Astrocyte (in vitro differentiated cells and primary cell): ENCODE measurements around the gene ATP8B4.

Experiments
- EZH2 ChIP-seq: IDR thresholded peaks from 2 replicates; pipeline ENCODE4 v1.6.1; 2012; ENCODE audit warnings: mild to moderate bottlenecking, low read length, inconsistent platforms; ENCODE audit not compliant: insufficient read depth
- TF ChIP-seq, protein P1 (sequence below): IDR thresholded peaks from 2 replicates; pipeline ENCODE4 v1.5.1; 2011; ENCODE audit warnings: low read depth, mild to moderate bottlenecking, inconsistent platforms, low read length, moderate library complexity; ENCODE audit not compliant: insufficient read depth

DNA sequence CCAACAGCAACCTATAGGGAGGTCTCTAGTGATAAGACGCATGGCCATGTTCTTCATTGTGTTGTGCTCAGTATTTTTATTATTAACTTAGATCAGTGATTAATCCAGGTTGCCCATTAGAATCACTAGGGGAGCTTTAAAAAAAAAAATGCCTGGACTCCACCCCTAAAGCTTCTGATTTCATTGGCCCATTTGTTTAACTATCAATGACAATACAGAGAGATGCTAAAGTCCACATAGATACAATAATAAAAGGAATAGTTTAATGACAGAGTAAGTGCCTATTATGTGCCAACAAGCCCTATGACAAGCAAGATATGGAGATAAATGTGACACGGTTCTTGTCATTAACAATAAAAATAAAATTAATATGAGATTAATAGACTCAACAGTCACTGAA, 55.8 kb downstream of the ATP8B4 start:
- TF ChIP-seq, protein P1, sequence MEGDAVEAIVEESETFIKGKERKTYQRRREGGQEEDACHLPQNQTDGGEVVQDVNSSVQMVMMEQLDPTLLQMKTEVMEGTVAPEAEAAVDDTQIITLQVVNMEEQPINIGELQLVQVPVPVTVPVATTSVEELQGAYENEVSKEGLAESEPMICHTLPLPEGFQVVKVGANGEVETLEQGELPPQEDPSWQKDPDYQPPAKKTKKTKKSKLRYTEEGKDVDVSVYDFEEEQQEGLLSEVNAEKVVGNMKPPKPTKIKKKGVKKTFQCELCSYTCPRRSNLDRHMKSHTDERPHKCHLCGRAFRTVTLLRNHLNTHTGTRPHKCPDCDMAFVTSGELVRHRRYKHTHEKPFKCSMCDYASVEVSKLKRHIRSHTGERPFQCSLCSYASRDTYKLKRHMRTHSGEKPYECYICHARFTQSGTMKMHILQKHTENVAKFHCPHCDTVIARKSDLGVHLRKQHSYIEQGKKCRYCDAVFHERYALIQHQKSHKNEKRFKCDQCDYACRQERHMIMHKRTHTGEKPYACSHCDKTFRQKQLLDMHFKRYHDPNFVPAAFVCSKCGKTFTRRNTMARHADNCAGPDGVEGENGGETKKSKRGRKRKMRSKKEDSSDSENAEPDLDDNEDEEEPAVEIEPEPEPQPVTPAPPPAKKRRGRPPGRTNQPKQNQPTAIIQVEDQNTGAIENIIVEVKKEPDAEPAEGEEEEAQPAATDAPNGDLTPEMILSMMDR: no peak
- TF ChIP-seq EZH2: no peak
